Ectodermal cell (in vitro differentiated cells): ENCODE data around the gene PML.

Source experiments
- H3K27ac ChIP-seq: 2 replicates; pipeline ENCODE4 v1.7.0; 2013; ENCODE audit warnings: mild to moderate bottlenecking, low read depth, low read length; ENCODE audit not compliant: insufficient read depth, poor library complexity, severe bottlenecking
- H3K27me3 ChIP-seq: 2 replicates; pipeline ENCODE4 v1.7.0; 2013; ENCODE audit warnings: mild to moderate bottlenecking, low read length; ENCODE audit not compliant: insufficient read depth, control insufficient read depth, poor library complexity, severe bottlenecking
- H3K36me3 ChIP-seq: one replicate; pipeline ENCODE4 v1.7.0; 2013; ENCODE audit warnings: low read length; ENCODE audit not compliant: control insufficient read depth, insufficient read depth
- H3K4me1 ChIP-seq: one replicate; pipeline ENCODE4 v1.7.0; 2013; ENCODE audit warnings: low read length; ENCODE audit not compliant: control insufficient read depth, insufficient read depth
- H3K4me3 ChIP-seq: 2 replicates; pipeline ENCODE4 v1.7.0; 2013; ENCODE audit warnings: low read depth, low read length, control low read depth; ENCODE audit not compliant: insufficient read depth
- H3K9me3 ChIP-seq: 2 replicates; pipeline ENCODE4 v1.7.0; 2013; ENCODE audit warnings: mild to moderate bottlenecking, low read length, moderate library complexity; ENCODE audit not compliant: control insufficient read depth
- WGBS, 2 experiments: methylation state at CpG; one replicate each; pipeline ENCODE4 v1.1.7; 2013; ENCODE audit warnings: missing lambda C conversion rate in 2 of 2; 5-methylcytosine and 5-hydroxymethylcytosine counted together

PML gene

DNA sequence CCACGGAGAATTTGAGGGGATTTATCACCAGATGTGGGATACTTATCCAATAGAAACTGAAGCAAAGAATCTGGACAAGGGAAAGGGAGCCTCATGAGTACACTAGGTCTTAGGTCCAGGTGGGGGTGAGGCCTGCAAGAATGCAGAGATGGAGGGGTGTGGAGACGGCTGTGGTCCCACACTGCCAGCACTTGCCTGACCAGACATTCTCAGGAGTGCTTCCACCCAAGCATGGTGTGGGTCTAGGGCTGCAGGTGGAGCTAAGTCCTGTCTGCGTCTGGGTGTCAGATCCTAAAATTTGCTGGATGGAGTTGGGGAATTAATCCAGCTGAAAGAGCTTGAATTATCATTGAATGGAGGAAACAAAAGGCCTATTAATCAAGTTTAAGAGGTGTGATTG lies 14.4 kb downstream of the PML start:
- Histone ChIP-seq H3K9me3 (no peaks in the 10 kb centered on the region), H3K4me3 (no peak overlapping the region), H3K27me3 (no peaks in the 10 kb centered on the region), H3K4me1 (no peaks in the 10 kb centered on the region), H3K27ac (no peak overlapping the region), H3K36me3 (no peaks in the 10 kb centered on the region)
- 94 to 97% methylated on average over 3 of the region's 3 CpGs for WGBS, 2 experiments

DNA sequence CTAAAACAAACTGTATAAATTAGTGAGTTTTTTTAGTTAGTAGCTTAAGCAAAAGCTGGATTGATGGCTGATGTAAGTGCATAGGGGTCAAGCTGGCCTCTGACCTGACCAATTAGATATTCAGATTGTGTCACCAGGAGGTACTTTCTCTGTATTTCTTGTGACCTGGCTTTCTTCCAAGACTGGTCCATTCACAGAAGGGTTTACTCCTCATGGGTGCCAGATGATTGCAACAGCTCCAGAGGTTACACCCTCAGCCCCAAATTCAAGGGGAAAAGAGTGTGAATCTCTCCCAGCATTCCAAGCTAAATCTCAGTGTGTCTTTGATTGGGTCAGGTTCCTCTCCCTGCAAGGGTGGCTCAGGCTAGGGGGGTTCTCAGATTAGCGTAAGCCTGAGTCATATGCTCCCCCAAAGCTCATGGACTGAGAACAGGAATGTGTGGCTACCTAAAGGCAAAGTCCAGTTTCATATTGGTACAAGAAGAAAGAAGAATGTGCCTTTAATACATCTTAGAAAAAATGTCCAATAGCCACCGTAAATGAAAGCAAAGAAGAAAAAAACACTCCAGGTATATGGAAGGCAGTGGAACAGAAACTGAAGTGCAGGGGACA lies 16.5 kb downstream of the PML start:
- 92 to 98% methylated on average over 2 of the region's 2 CpGs for WGBS, 2 experiments
- H3K27ac ChIP-seq = no peak overlapping the region
- H3K27me3 ChIP-seq = no peaks in the 10 kb centered on the region
- no peaks in the 10 kb centered on the region for H3K36me3 ChIP-seq
- no peaks in the 10 kb centered on the region for H3K4me1 ChIP-seq
- H3K4me3 ChIP-seq = no peak overlapping the region
- no peaks in the 10 kb centered on the region for H3K9me3 ChIP-seq

DNA sequence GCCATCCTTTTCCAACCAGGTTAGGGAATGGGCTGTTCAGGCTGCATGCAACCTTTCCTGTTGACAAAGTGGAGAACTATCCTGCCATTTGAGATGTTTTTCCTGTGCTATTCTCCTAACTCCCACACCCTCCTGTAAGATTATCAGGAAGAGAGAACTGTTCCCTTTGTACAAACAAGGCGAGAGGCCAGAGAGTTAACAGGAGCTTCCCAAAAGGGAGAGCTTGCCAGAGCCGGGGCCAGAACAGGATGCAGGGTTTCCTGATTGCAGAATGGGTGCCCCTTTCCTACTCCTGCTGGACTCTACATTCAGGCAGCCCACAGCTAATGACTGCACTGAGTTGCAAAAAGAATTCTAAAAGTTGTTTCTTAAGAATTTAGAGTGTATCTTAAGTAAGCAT lies 17.1 kb downstream of the PML start:
- H3K27ac ChIP-seq = no peak overlapping the region
- H3K36me3 ChIP-seq = no peaks in the 10 kb centered on the region
- no peaks in the 10 kb centered on the region for H3K4me1 ChIP-seq
- WGBS, 2 experiments = 87 to 92% methylated on average over 2 of the region's 2 CpGs
- no peak overlapping the region for H3K4me3 ChIP-seq
- no peaks in the 10 kb centered on the region for H3K27me3 ChIP-seq
- no peaks in the 10 kb centered on the region for H3K9me3 ChIP-seq

GRCh38 chr15:74013374-74013894 lies 18.9 kb downstream of the PML start:
- WGBS, 2 experiments = 100% methylated on average over 2 of the region's 2 CpGs; no CpG with 5 or more reads in 1 of the 2 experiments
- H3K27ac ChIP-seq = no peak overlapping the region
- no peaks in the 10 kb centered on the region for H3K27me3 ChIP-seq
- H3K4me1 ChIP-seq = no peaks in the 10 kb centered on the region
- H3K36me3 ChIP-seq = no peaks in the 10 kb centered on the region
- no peak overlapping the region for H3K4me3 ChIP-seq
- H3K9me3 ChIP-seq = no peaks in the 10 kb centered on the region

- Histone ChIP-seq H3K36me3 (peaks cover 12% of the 10 kb centered on the region), H3K4me1 (no peaks in the 10 kb centered on the region), H3K27me3 (no peaks in the 10 kb centered on the region), H3K27ac (no peak overlapping the region), H3K4me3 (no peak overlapping the region), H3K9me3 (no peaks in the 10 kb centered on the region)
- WGBS, 2 experiments = 96% methylated on average over 2 of the region's 2 CpGs
Observed at GRCh38 chr15:74019734-74020133, 25.2 kb downstream of the PML start.

DNA sequence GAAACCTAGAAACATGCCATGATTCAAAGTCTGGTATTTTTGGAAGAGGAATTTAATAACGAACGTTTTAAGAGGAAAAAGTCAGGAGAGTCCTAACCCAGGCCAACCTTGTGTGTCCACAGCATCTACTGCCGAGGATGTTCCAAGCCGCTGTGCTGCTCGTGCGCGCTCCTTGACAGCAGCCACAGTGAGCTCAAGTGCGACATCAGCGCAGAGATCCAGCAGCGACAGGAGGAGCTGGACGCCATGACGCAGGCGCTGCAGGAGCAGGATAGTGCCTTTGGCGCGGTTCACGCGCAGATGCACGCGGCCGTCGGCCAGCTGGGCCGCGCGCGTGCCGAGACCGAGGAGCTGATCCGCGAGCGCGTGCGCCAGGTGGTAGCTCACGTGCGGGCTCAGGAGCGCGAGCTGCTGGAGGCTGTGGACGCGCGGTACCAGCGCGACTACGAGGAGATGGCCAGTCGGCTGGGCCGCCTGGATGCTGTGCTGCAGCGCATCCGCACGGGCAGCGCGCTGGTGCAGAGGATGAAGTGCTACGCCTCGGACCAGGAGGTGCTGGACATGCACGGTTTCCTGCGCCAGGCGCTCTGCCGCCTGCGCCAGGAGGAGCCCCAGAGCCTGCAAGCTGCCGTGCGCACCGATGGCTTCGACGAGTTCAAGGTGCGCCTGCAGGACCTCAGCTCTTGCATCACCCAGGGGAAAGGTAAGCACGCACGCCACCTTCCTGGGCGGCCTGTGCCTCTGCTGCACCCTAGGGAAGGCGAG lies 28.4 kb downstream of the PML start:
- H3K27ac ChIP-seq = no peak overlapping the region
- no peak overlapping the region for H3K4me3 ChIP-seq
- WGBS, 2 experiments = 96 to 97% methylated on average over 66 of the region's 66 CpGs
- no peaks in the 10 kb centered on the region for H3K4me1 ChIP-seq
- H3K36me3 ChIP-seq = peaks cover 12% of the 10 kb centered on the region
- H3K27me3 ChIP-seq = no peaks in the 10 kb centered on the region
- H3K9me3 ChIP-seq = no peaks in the 10 kb centered on the region

DNA sequence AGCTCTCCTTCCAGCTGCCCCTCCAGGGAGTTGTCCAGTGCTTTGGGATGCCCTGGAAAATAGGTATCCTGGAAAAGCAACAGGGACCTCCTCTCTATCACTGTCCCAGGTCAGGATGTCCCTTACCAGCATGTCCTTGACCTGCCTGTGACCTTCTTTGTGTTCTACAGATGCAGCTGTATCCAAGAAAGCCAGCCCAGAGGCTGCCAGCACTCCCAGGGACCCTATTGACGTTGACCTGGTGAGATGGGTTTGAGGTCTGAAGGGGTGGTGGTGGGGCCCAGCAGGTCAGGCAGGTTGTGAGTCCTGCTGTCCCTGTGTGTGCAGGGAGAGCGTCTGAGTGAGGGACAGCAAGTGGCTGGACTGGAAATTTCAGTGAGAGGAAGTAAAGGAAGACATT lies 30.2 kb downstream of the PML start:
- Histone ChIP-seq H3K4me1 (no peaks in the 10 kb centered on the region), H3K27me3 (no peaks in the 10 kb centered on the region), H3K4me3 (no peak overlapping the region), H3K9me3 (no peaks in the 10 kb centered on the region), H3K36me3 (peaks cover 12% of the 10 kb centered on the region), H3K27ac (no peak overlapping the region)
- whole genome bisulfite sequencing, 2 experiments = 92 to 95% methylated on average over 2 of the region's 2 CpGs

GRCh38 chr15:74025436-74025835 lies 30.9 kb downstream of the PML start:
- no peak overlapping the region for H3K4me3 ChIP-seq
- H3K36me3 ChIP-seq = peaks cover 12% of the 10 kb centered on the region
- H3K27ac ChIP-seq = no peak overlapping the region
- H3K27me3 ChIP-seq = no peaks in the 10 kb centered on the region
- H3K4me1 ChIP-seq = no peaks in the 10 kb centered on the region
- 94 to 96% methylated on average over 5 of the region's 5 CpGs for WGBS, 2 experiments
- no peaks in the 10 kb centered on the region for H3K9me3 ChIP-seq

DNA sequence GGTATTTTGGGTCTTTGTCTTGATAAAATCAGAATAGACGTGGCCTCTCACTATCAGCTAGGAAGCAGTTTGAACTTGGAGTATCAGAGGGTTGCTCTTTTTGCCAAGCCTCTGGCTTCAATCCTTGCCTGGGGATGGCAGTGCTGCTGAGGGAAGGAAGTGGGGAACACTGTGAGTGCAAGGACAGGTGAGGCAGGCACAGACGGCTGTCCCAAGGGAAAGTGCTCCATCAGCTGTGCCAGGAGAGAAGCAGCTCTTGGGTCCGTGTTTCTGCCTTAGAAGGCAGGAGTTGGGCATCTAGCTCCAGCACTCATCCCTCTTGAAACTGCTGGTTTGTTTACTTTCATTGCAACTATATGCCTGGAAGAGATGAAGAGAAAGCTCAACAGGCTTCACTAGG lies 33.2 kb downstream of the PML start:
- Histone ChIP-seq H3K36me3 (peaks cover 12% of the 10 kb centered on the region), H3K4me3 (no peak overlapping the region), H3K4me1 (no peaks in the 10 kb centered on the region), H3K9me3 (no peaks in the 10 kb centered on the region), H3K27me3 (no peaks in the 10 kb centered on the region), H3K27ac (no peak overlapping the region)
- WGBS, 2 experiments = 86 to 91% methylated on average over 3 of the region's 3 CpGs

DNA sequence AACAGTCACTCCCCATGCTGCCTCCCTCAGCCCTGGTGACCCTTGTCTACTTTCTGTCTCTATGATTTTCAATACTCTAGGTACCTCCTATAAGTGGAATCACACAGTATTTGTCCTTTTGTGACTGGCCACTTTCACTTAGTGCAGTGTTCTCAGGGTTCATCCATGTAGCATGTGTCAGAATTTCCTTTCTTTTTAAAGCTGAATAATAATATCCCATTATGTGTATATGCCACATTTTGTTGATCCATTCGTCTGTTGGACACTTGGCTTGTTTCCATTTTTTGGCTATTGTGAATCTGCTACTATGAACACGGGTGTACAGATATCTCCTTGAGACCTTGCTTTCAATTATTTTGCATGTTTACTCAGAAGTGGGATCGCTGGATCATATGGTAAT lies 34.1 kb downstream of the PML start:
- Histone ChIP-seq H3K4me1 (no peaks in the 10 kb centered on the region), H3K36me3 (peaks cover 6% of the 10 kb centered on the region), H3K27me3 (no peaks in the 10 kb centered on the region), H3K27ac (no peak overlapping the region), H3K9me3 (no peaks in the 10 kb centered on the region), H3K4me3 (no peak overlapping the region)
- 80 to 85% methylated on average over 3 of the region's 3 CpGs for WGBS, 2 experiments
